Activated naive CD8-positive, alpha-beta T cell treated with anti-CD3 and anti-CD28 coated beads for 36 hours (primary cell): Measurements from ENCODE around the gene ADCY1. TPM values are rescaled to one million over a fixed set of nuclear protein-coding genes. Genes with fewer than 3 reads are reported as not detected.

Source experiments
- DNase-seq: peaks from one replicate; pipeline ENCODE4 v3.0.0; 2021
- H3K27ac Mint-ChIP-seq: one replicate; pipeline ENCODE4 v1.8.0; 2022; ENCODE audit warnings: mild to moderate bottlenecking, moderate library complexity, mixed read lengths
- H3K27me3 Mint-ChIP-seq: one replicate; pipeline ENCODE4 v1.8.0; 2022; ENCODE audit warnings: mild to moderate bottlenecking, mixed read lengths
- H3K36me3 Mint-ChIP-seq: one replicate; pipeline ENCODE4 v1.8.0; 2021; ENCODE audit warnings: mild to moderate bottlenecking, mixed read lengths
- H3K4me1 Mint-ChIP-seq: one replicate; pipeline ENCODE4 v1.8.0; 2021; ENCODE audit warnings: mixed read lengths
- H3K4me3 Mint-ChIP-seq: one replicate; pipeline ENCODE4 v1.8.0; 2022; ENCODE audit warnings: mild to moderate bottlenecking, moderate library complexity, mixed read lengths
- H3K9me3 Mint-ChIP-seq: one replicate; pipeline ENCODE4 v1.8.0; 2022; ENCODE audit warnings: mixed read lengths
- total RNA-seq, 2 experiments: library from RNA; stranded (reverse); gene quantifications; one replicate each; pipeline ENCODE4 v1.2.3, GENCODE V29; 2021

The ADCY1 gene
- total RNA-seq, 2 experiments from 2014 or later: 0.06 TPM; not detected in 1

- no peak for DNase-seq
- Mint-ChIP-seq H3K36me3 (no peaks in the 10 kb centered on the region), H3K4me1 (no peaks in the 10 kb centered on the region), H3K4me3 (no peak overlapping the region), H3K9me3 (no peaks in the 10 kb centered on the region), H3K27me3 (no peaks in the 10 kb centered on the region), H3K27ac (no peak overlapping the region)
These were observed 21.9 kb downstream of the ADCY1 start for GRCh38 chr7:45595809-45596664.

GRCh38 chr7:45596665-45597095 is 22.5 kb downstream of the ADCY1 start:
- no peaks in the 10 kb centered on the region for H3K36me3 Mint-ChIP-seq
- no peak overlapping the region for H3K27ac Mint-ChIP-seq
- H3K4me3 Mint-ChIP-seq: no peak overlapping the region

GRCh38 chr7:45597286-45597984 is 23.3 kb downstream of the ADCY1 start:
- no peak for DNase-seq
- no peaks in the 10 kb centered on the region for H3K9me3 Mint-ChIP-seq
- H3K4me3 Mint-ChIP-seq: no peak overlapping the region
- no peak overlapping the region for H3K27ac Mint-ChIP-seq
- no peaks in the 10 kb centered on the region for H3K36me3 Mint-ChIP-seq
- no peaks in the 10 kb centered on the region for H3K4me1 Mint-ChIP-seq
- no peaks in the 10 kb centered on the region for H3K27me3 Mint-ChIP-seq

More at GRCh38 chr7:45596665-45597095, 22.5 kb downstream of the ADCY1 start:
- Mint-ChIP-seq H3K4me1 (no peaks in the 10 kb centered on the region), H3K9me3 (no peaks in the 10 kb centered on the region), H3K27me3 (no peaks in the 10 kb centered on the region)
- DNase-seq: no peak

- Mint-ChIP-seq H3K4me3 (no peak overlapping the region), H3K9me3 (no peaks in the 10 kb centered on the region), H3K27me3 (no peaks in the 10 kb centered on the region), H3K27ac (no peak overlapping the region), H3K36me3 (no peaks in the 10 kb centered on the region), H3K4me1 (no peaks in the 10 kb centered on the region)
- DNase-seq: no peak
These were observed 24.8 kb downstream of the ADCY1 start for GRCh38 chr7:45598886-45599520.

- DNase-seq: no peak
- H3K27me3 Mint-ChIP-seq: no peaks in the 10 kb centered on the region
- H3K36me3 Mint-ChIP-seq: no peaks in the 10 kb centered on the region
- H3K9me3 Mint-ChIP-seq: no peaks in the 10 kb centered on the region
- H3K27ac Mint-ChIP-seq: no peak overlapping the region
- no peaks in the 10 kb centered on the region for H3K4me1 Mint-ChIP-seq
- H3K4me3 Mint-ChIP-seq: no peak overlapping the region
These were observed 25.9 kb downstream of the ADCY1 start for GRCh38 chr7:45599851-45600706.

- H3K27ac Mint-ChIP-seq: no peak overlapping the region
- no peak overlapping the region for H3K4me3 Mint-ChIP-seq
- no peaks in the 10 kb centered on the region for H3K36me3 Mint-ChIP-seq
- H3K4me1 Mint-ChIP-seq: no peaks in the 10 kb centered on the region
- H3K9me3 Mint-ChIP-seq: no peaks in the 10 kb centered on the region
- DNase-seq: no peak
- peaks cover 4% of the 10 kb centered on the region for H3K27me3 Mint-ChIP-seq
These were observed 26.9 kb downstream of the ADCY1 start for GRCh38 chr7:45601094-45601493.

- Mint-ChIP-seq H3K36me3 (no peaks in the 10 kb centered on the region), H3K27ac (no peak overlapping the region), H3K27me3 (peaks cover 4% of the 10 kb centered on the region), H3K4me1 (no peaks in the 10 kb centered on the region), H3K4me3 (no peak overlapping the region), H3K9me3 (no peaks in the 10 kb centered on the region)
- DNase-seq: no peak
These were observed 27.8 kb downstream of the ADCY1 start for GRCh38 chr7:45601816-45602540.

GRCh38 chr7:45606050-45606449 is 31.9 kb downstream of the ADCY1 start:
- Mint-ChIP-seq H3K36me3 (no peaks in the 10 kb centered on the region), H3K9me3 (peaks cover 4% of the 10 kb centered on the region), H3K4me3 (no peak overlapping the region), H3K4me1 (no peaks in the 10 kb centered on the region), H3K27me3 (peaks cover 14% of the 10 kb centered on the region), H3K27ac (no peak overlapping the region)
- DNase-seq: no peak

GRCh38 chr7:45606931-45607330 is 32.8 kb downstream of the ADCY1 start:
- Mint-ChIP-seq H3K9me3 (peaks cover 4% of the 10 kb centered on the region), H3K36me3 (no peaks in the 10 kb centered on the region), H3K27ac (no peak overlapping the region), H3K27me3 (peaks cover 14% of the 10 kb centered on the region), H3K4me3 (no peak overlapping the region), H3K4me1 (no peaks in the 10 kb centered on the region)
- DNase-seq: no peak

GRCh38 chr7:45609180-45609579 is 35.0 kb downstream of the ADCY1 start:
- Mint-ChIP-seq H3K27me3 (peaks cover 17% of the 10 kb centered on the region), H3K4me1 (no peaks in the 10 kb centered on the region), H3K9me3 (peaks cover 15% of the 10 kb centered on the region), H3K4me3 (no peak overlapping the region), H3K36me3 (no peaks in the 10 kb centered on the region), H3K27ac (no peak overlapping the region)
- DNase-seq: no peak

GRCh38 chr7:45610019-45610418 is 35.9 kb downstream of the ADCY1 start:
- Mint-ChIP-seq H3K36me3 (no peaks in the 10 kb centered on the region), H3K27ac (no peak overlapping the region), H3K4me1 (no peaks in the 10 kb centered on the region), H3K27me3 (peaks cover 17% of the 10 kb centered on the region), H3K4me3 (no peak overlapping the region), H3K9me3 (peaks cover 16% of the 10 kb centered on the region)
- no peak for DNase-seq

GRCh38 chr7:45610660-45611299 is 36.6 kb downstream of the ADCY1 start:
- no peak overlapping the region for H3K27ac Mint-ChIP-seq
- peaks cover 15% of the 10 kb centered on the region for H3K27me3 Mint-ChIP-seq
- H3K36me3 Mint-ChIP-seq: no peaks in the 10 kb centered on the region
- H3K4me1 Mint-ChIP-seq: no peaks in the 10 kb centered on the region
- no peak overlapping the region for H3K4me3 Mint-ChIP-seq
- no peak for DNase-seq
- H3K9me3 Mint-ChIP-seq: peaks cover 20% of the 10 kb centered on the region

GRCh38 chr7:45617166-45617565 is 43.0 kb downstream of the ADCY1 start:
- H3K4me1 Mint-ChIP-seq: no peaks in the 10 kb centered on the region
- DNase-seq: no peak
- no peaks in the 10 kb centered on the region for H3K36me3 Mint-ChIP-seq
- H3K4me3 Mint-ChIP-seq: no peak overlapping the region
- H3K27ac Mint-ChIP-seq: no peak overlapping the region
- H3K27me3 Mint-ChIP-seq: peaks cover 3% of the 10 kb centered on the region
- peaks cover 35% of the 10 kb centered on the region for H3K9me3 Mint-ChIP-seq

- Mint-ChIP-seq H3K27me3 (no peaks in the 10 kb centered on the region), H3K36me3 (no peaks in the 10 kb centered on the region), H3K27ac (no peak overlapping the region), H3K4me1 (no peaks in the 10 kb centered on the region), H3K4me3 (no peak overlapping the region), H3K9me3 (peaks cover 13% of the 10 kb centered on the region)
- DNase-seq: no peak
These were observed 47.9 kb downstream of the ADCY1 start for GRCh38 chr7:45622058-45622457.
